Endodermal cell (in vitro differentiated cells): ENCODE measurements around the gene RRP36. TPM values are rescaled to one million over a fixed set of nuclear protein-coding genes. Genes with fewer than 3 reads are reported as not detected.

Experiments
- DNase-seq: peaks from one replicate; pipeline ENCODE4 v3.0.0-alpha.2; 2017
- H3K27ac ChIP-seq: 2 replicates; pipeline ENCODE4 v1.5.1; 2013; ENCODE audit warnings: mild to moderate bottlenecking, low read depth, low read length, moderate library complexity
- H3K27me3 ChIP-seq: 2 replicates; pipeline ENCODE4 v1.6.1; 2013; ENCODE audit warnings: mild to moderate bottlenecking, low read length, moderate library complexity; ENCODE audit not compliant: insufficient read depth, control insufficient read depth, poor library complexity, severe bottlenecking
- H3K36me3 ChIP-seq: 2 replicates; pipeline ENCODE4 v1.7.0; 2013; ENCODE audit warnings: mild to moderate bottlenecking, low read length, moderate library complexity; ENCODE audit not compliant: control insufficient read depth, insufficient read depth
- H3K4me1 ChIP-seq: one replicate; pipeline ENCODE4 v1.7.0; 2013; ENCODE audit warnings: low read length; ENCODE audit not compliant: control insufficient read depth, insufficient read depth
- H3K4me3 ChIP-seq: 2 replicates; pipeline ENCODE4 v1.5.1; 2013; ENCODE audit warnings: mild to moderate bottlenecking, low read length, moderate library complexity
- H3K9ac ChIP-seq: 2 replicates; pipeline ENCODE4 v1.6.1; 2013; ENCODE audit warnings: mild to moderate bottlenecking, low read length, moderate library complexity; ENCODE audit not compliant: poor library complexity, severe bottlenecking; ENCODE audit errors: extremely low read depth
- H3K9me3 ChIP-seq: 2 replicates; pipeline ENCODE4 v1.6.1; 2013; ENCODE audit warnings: mild to moderate bottlenecking, low read length, moderate library complexity; ENCODE audit not compliant: control insufficient read depth
- H3K27ac Mint-ChIP-seq: 2 replicates; pipeline ENCODE4 v1.8.0; 2020; ENCODE audit warnings: mixed read lengths
- H3K27me3 Mint-ChIP-seq: 2 replicates; pipeline ENCODE4 v1.8.0; 2021; ENCODE audit warnings: mild to moderate bottlenecking, mixed read lengths; ENCODE audit not compliant: insufficient read depth
- H3K36me3 Mint-ChIP-seq: 2 replicates; pipeline ENCODE4 v1.8.0; 2020; ENCODE audit warnings: low read depth, mixed read lengths
- H3K4me1 Mint-ChIP-seq: 2 replicates; pipeline ENCODE4 v1.8.0; 2020; ENCODE audit warnings: mixed read lengths
- H3K4me3 Mint-ChIP-seq: 2 replicates; pipeline ENCODE4 v1.8.0; 2020; ENCODE audit warnings: mild to moderate bottlenecking, moderate library complexity, mixed read lengths
- H3K9me3 Mint-ChIP-seq: 2 replicates; pipeline ENCODE4 v1.8.0; 2020; ENCODE audit warnings: mild to moderate bottlenecking, mixed read lengths
- WGBS, 2 experiments: methylation state at CpG; one replicate each; pipeline versions ENCODE4 v1.1.5 to v1.1.7; 2013; ENCODE audit warnings: missing lambda C conversion rate in 2 of 2, mixed read lengths in 1 of 2; ENCODE audit not compliant: insufficient coverage in 1 of 2, insufficient read length in 1 of 2; 5-methylcytosine and 5-hydroxymethylcytosine counted together
- total RNA-seq, 2 donors: library from RNA; stranded (reverse); fragmentation: NEBNext Ultra II Directional in 1 of 2; extraction: Animal tissue kit (Norgen Biotek cat#: 25700) in 1 of 2; gene quantifications; 2 replicates in 1 of 2; 3 replicates in 1 of 2; pipeline ENCODE4 v1.2.1, GENCODE V29; 2021
- TF ChIP-seq, protein P1 (sequence below): fragments of 200-600 bp; sonication (generic); conservative IDR thresholded peaks from 2 replicates; pipeline ENCODE4 v1.5.0; 2021; ENCODE audit warnings: antibody characterized with exemption, mild to moderate bottlenecking

Gene RRP36
- total RNA-seq, 2 donors from 2014 or later, result 76.9 to 80.6 TPM

- DNase-seq, result peak; percentile 76
- Mint-ChIP-seq H3K27me3 (no peaks in the 10 kb centered on the region), H3K4me1 (peaks cover 33% of the 10 kb centered on the region), H3K4me3 (peak overlapping the region; percentile 75), H3K9me3 (no peaks in the 10 kb centered on the region), H3K27ac (peak overlapping the region; percentile 69), H3K36me3 (peaks cover 15% of the 10 kb centered on the region)
- WGBS, 2 experiments, result 19 to 20% methylated on average over 4 to 13 of the region's 13 CpGs
- peak overlapping the region; percentile 66 for H3K9ac ChIP-seq
- no peak overlapping the region for H3K27ac ChIP-seq
- TF ChIP-seq, protein P1, sequence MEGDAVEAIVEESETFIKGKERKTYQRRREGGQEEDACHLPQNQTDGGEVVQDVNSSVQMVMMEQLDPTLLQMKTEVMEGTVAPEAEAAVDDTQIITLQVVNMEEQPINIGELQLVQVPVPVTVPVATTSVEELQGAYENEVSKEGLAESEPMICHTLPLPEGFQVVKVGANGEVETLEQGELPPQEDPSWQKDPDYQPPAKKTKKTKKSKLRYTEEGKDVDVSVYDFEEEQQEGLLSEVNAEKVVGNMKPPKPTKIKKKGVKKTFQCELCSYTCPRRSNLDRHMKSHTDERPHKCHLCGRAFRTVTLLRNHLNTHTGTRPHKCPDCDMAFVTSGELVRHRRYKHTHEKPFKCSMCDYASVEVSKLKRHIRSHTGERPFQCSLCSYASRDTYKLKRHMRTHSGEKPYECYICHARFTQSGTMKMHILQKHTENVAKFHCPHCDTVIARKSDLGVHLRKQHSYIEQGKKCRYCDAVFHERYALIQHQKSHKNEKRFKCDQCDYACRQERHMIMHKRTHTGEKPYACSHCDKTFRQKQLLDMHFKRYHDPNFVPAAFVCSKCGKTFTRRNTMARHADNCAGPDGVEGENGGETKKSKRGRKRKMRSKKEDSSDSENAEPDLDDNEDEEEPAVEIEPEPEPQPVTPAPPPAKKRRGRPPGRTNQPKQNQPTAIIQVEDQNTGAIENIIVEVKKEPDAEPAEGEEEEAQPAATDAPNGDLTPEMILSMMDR, result no peak
- H3K36me3 ChIP-seq, result peaks cover 16% of the 10 kb centered on the region
- no peaks in the 10 kb centered on the region for H3K27me3 ChIP-seq
- H3K4me3 ChIP-seq, result peak overlapping the region; percentile 88
- no peaks in the 10 kb centered on the region for H3K9me3 ChIP-seq
- peaks cover 9% of the 10 kb centered on the region for H3K4me1 ChIP-seq
Observed at GRCh38 chr6:42984924-42985475, 36.4 kb upstream of the RRP36 start.

- Mint-ChIP-seq H3K27me3 (no peaks in the 10 kb centered on the region), H3K36me3 (peaks cover 36% of the 10 kb centered on the region), H3K27ac (no peak overlapping the region), H3K4me1 (peaks cover 33% of the 10 kb centered on the region), H3K4me3 (no peak overlapping the region), H3K9me3 (no peaks in the 10 kb centered on the region)
- Histone ChIP-seq H3K9ac (no peak overlapping the region), H3K4me3 (peak overlapping the region; percentile 37), H3K36me3 (peaks cover 31% of the 10 kb centered on the region), H3K4me1 (peaks cover 9% of the 10 kb centered on the region), H3K27me3 (no peaks in the 10 kb centered on the region), H3K27ac (no peak overlapping the region), H3K9me3 (no peaks in the 10 kb centered on the region)
- TF ChIP-seq, protein P1, result no peak
- WGBS, 2 experiments, result 89 to 93% methylated on average over 4 to 5 of the region's 5 CpGs
- no peak for DNase-seq
Observed at GRCh38 chr6:42987533-42988451, 33.6 kb upstream of the RRP36 start.

DNA sequence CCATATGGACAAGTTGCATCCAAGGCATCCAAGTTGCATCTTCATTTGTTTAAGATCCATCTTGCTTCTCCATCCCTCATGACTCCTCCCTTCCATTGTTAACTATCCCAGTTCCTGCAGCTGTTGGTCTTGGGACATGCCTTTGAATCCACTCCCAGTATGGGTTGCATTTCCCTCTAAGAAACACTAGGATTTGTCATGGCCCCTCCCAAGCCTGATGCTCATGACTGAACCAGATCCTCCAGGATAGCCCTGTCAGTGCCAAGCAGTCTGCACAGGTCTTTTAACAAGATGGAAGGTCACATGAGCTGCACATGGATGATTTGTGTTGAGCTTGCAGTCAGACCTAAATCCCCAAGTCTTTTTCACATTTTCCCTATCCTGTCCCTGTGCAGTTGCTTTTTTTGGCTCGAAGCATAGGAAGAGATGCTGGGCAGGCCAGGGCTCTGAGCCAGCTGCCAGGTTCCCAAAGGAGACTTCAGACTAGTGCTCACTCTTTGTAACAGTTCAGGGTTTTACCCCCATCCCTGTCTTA lies 32.9 kb upstream of the RRP36 start:
- no peaks in the 10 kb centered on the region for H3K9me3 Mint-ChIP-seq
- H3K4me1 Mint-ChIP-seq, result peaks cover 33% of the 10 kb centered on the region
- Histone ChIP-seq H3K27me3 (no peaks in the 10 kb centered on the region), H3K4me1 (peaks cover 9% of the 10 kb centered on the region), H3K9me3 (no peaks in the 10 kb centered on the region), H3K27ac (no peak overlapping the region), H3K9ac (no peak overlapping the region), H3K36me3 (peaks cover 33% of the 10 kb centered on the region), H3K4me3 (no peak overlapping the region)
- H3K27ac Mint-ChIP-seq, result no peak overlapping the region
- DNase-seq, result no peak
- H3K36me3 Mint-ChIP-seq, result peaks cover 39% of the 10 kb centered on the region
- TF ChIP-seq, protein P1, result no peak
- no peak overlapping the region for H3K4me3 Mint-ChIP-seq
- WGBS, 2 experiments, result 67 to 97% methylated on average over 1 of the region's 1 CpG
- H3K27me3 Mint-ChIP-seq, result no peaks in the 10 kb centered on the region
